Islet precursor cell (in vitro differentiated cells): Measurements from ENCODE around the gene SH3PXD2A.

Experiments used
- DNase-seq: peaks from one replicate; pipeline ENCODE4 v3.0.0-alpha.2; 2018

The SH3PXD2A gene

GRCh38 chr10:103552856-103553742 is 302.3 kb downstream of the SH3PXD2A start:
- DNase-seq = no peak

GRCh38 chr10:103551619-103552602 is 303.5 kb downstream of the SH3PXD2A start:
- DNase-seq = peak; percentile 37

GRCh38 chr10:103550229-103550628 is 305.1 kb downstream of the SH3PXD2A start:
- no peak for DNase-seq

GRCh38 chr10:103549349-103549685 is 306.1 kb downstream of the SH3PXD2A start:
- DNase-seq = peak; percentile 17

- DNase-seq = peak; percentile 40
These were observed 306.6 kb downstream of the SH3PXD2A start for GRCh38 chr10:103548581-103549348.

- DNase-seq = peak; percentile 2
These were observed 307.4 kb downstream of the SH3PXD2A start for GRCh38 chr10:103548006-103548405.

- peak; percentile 52 for DNase-seq
These were observed 307.9 kb downstream of the SH3PXD2A start for GRCh38 chr10:103547391-103547946.

- peak; percentile 23 for DNase-seq
These were observed 309.0 kb downstream of the SH3PXD2A start for GRCh38 chr10:103546401-103546800.

- DNase-seq = peak; percentile 45
These were observed 309.6 kb downstream of the SH3PXD2A start for GRCh38 chr10:103545771-103546281.

- DNase-seq = no peak
These were observed 310.0 kb downstream of the SH3PXD2A start for GRCh38 chr10:103545366-103545765.

- peak; percentile 52 for DNase-seq
These were observed 310.6 kb downstream of the SH3PXD2A start for GRCh38 chr10:103544657-103545310.
